Spleen (tissue), 7 donors: Measurements from ENCODE around the gene PITPNC1.

Experiments
- POLR2AphosphoS5 ChIP-seq, 3 donors: sonication (generic); formaldehyde crosslinking; IDR thresholded peaks; one replicate each; pipeline ENCODE4 v1.5.1; 2017; ENCODE audit warnings: antibody characterized with exemption in 3 of 3
- TF ChIP-seq, protein P1 (sequence below), 11 experiments: fragments of 200-600 bp in 7 of 11; fragments of 450-650 bp in 4 of 11; sonication (generic) in 4 of 11; IDR thresholded peaks in 8 of 11; conservative IDR thresholded peaks in 3 of 11; 1 replicate in 7 of 11; 2 replicates in 4 of 11; pipeline versions ENCODE4 v1.4.0 to v1.8.0; 2016 to 2021; ENCODE audit warnings: antibody characterized with exemption in 11 of 11, inconsistent platforms in 4 of 11, mild to moderate bottlenecking in 1 of 11
- donor health status: DM: no; HTN: no; CAD: no; lungs with moderate emphysema.
- donor health status: DM: no; HTN: no; CAD: no.
- donor health status: DM: no; HTN: no; CAD: no.

GRCh38 chr17:67655478-67656148 is 278.5 kb downstream of the PITPNC1 start:
- TF ChIP-seq, protein P1, sequence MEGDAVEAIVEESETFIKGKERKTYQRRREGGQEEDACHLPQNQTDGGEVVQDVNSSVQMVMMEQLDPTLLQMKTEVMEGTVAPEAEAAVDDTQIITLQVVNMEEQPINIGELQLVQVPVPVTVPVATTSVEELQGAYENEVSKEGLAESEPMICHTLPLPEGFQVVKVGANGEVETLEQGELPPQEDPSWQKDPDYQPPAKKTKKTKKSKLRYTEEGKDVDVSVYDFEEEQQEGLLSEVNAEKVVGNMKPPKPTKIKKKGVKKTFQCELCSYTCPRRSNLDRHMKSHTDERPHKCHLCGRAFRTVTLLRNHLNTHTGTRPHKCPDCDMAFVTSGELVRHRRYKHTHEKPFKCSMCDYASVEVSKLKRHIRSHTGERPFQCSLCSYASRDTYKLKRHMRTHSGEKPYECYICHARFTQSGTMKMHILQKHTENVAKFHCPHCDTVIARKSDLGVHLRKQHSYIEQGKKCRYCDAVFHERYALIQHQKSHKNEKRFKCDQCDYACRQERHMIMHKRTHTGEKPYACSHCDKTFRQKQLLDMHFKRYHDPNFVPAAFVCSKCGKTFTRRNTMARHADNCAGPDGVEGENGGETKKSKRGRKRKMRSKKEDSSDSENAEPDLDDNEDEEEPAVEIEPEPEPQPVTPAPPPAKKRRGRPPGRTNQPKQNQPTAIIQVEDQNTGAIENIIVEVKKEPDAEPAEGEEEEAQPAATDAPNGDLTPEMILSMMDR (IDR thresholded peaks at IDR 0.05 in 8 of 11, conservative IDR thresholded peaks at IDR 0.05 in 3 of 11), result no peak
- no peak for TF ChIP-seq POLR2AphosphoS5 (IDR thresholded peaks at IDR 0.05)
